ENCODE data around the gene ASIC2. TPM values are rescaled to one million over a fixed set of nuclear protein-coding genes. Genes with fewer than 3 reads are reported as not detected.

Gene ASIC2
- total RNA-seq, 1 experiment from 2014 or later, result not detected

- no peak for TF ChIP-seq REST (IDR thresholded peaks at IDR 0.05; ENCODE audit: low read depth)
- TF ChIP-seq POLR2A (IDR thresholded peaks at IDR 0.05; ENCODE audit: borderline replicate concordance, extremely low read depth, insufficient read depth, insufficient read length), result no peak
- TF ChIP-seq YY1 (IDR thresholded peaks at IDR 0.05; ENCODE audit: extremely low read depth, insufficient replicate concordance, low read depth, low read length), result no peak
- TF ChIP-seq SP1 (IDR thresholded peaks at IDR 0.05; ENCODE audit: low read depth), result no peak
- no peak for TF ChIP-seq ELF1 (IDR thresholded peaks at IDR 0.05; ENCODE audit: borderline replicate concordance, low read depth)
- TF ChIP-seq ZBTB33 (IDR thresholded peaks at IDR 0.05; ENCODE audit: extremely low read depth, insufficient replicate concordance, low read length), result no peak
- no peak for TF ChIP-seq EGR1 (IDR thresholded peaks at IDR 0.05; ENCODE audit: low read depth)
- no peak for TF ChIP-seq SIN3A (IDR thresholded peaks at IDR 0.05; ENCODE audit: low read depth)
- TF ChIP-seq, protein P1, sequence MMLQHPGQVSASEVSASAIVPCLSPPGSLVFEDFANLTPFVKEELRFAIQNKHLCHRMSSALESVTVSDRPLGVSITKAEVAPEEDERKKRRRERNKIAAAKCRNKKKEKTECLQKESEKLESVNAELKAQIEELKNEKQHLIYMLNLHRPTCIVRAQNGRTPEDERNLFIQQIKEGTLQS (IDR thresholded peaks at IDR 0.05), result no peak
- TF ChIP-seq RAD21 (IDR thresholded peaks at IDR 0.05; ENCODE audit: low read depth), result no peak
- no peak for TF ChIP-seq CTCF (IDR thresholded peaks at IDR 0.05 in 2 of 3, conservative IDR thresholded peaks at IDR 0.05 in 1 of 3; ENCODE audit: borderline replicate concordance in 1 of 3, insufficient read depth in 1 of 3, low read depth in 2 of 3, low read length in 2 of 3)
- Histone ChIP-seq H3K9ac (ENCODE audit: low read length) (no peak overlapping the region), H4K20me1 (ENCODE audit: insufficient read depth) (no peaks in the 10 kb centered on the region), H3K9me3 (ENCODE audit: control insufficient read depth in 1 of 2, insufficient read depth in 1 of 2, low read depth in 1 of 2, low read length in 2 of 2) (no peaks in the 10 kb centered on the region), H3K27me3 (ENCODE audit: insufficient read depth, low read length) (0 out of 2 replicates have a peak, but pooled peaks cover 6% of the 10 kb centered on the region), H3K36me3 (ENCODE audit: control insufficient read depth in 1 of 2, insufficient read depth in 2 of 2, low read length in 2 of 2) (no peaks in the 10 kb centered on the region), H3K27ac (ENCODE audit: low read depth, low read length) (no peak overlapping the region), H3K4me2 (ENCODE audit: low read length) (no peak overlapping the region), H3K9me2 (ENCODE audit: insufficient read depth) (no peaks in the 10 kb centered on the region), H3K79me2 (ENCODE audit: insufficient read depth, low read length) (no peaks in the 10 kb centered on the region), H3K4me1 (ENCODE audit: control insufficient read depth in 1 of 2, insufficient read depth in 2 of 2, low read length in 2 of 2) (no peaks in the 10 kb centered on the region), H2AFZ (ENCODE audit: low read depth, low read length, poor library complexity, severe bottlenecking) (no peak overlapping the region), H3K4me3 (replicated peaks in 1 of 2; ENCODE audit: low read depth in 1 of 2, low read length in 2 of 2) (no peak overlapping the region)
- ATAC-seq, result no peak
- CTCF ChIA-PET, result no interaction called here
- RAD21 ChIA-PET (ENCODE audit: low non-redundant PET in 1 of 2, low total read pairs in 2 of 2, uncharacterized antibody in 2 of 2, unreplicated experiment in 2 of 2), result no interaction called here
- no peak for DNase-seq (ENCODE audit: low read depth, low spot score)
- no TSS peak for BruUV-seq (replicated peaks)
- intact Hi-C loops (cut with micrococcal nuclease), result no loop called here
- POLR2A ChIA-PET, result no interaction called here
Measured at GRCh38 chr17:33263396-33263795, 29.7 kb downstream of the ASIC2 start.
